DMS53 treated with DMSO at 0.1 percent for 48 hours (cell line): ENCODE data around the gene SDF2.
"Not testable (repeated sequence)": the region's sequence is repeated elsewhere in the genome, so short reads cannot be mapped to it uniquely, and the experiment has no call there.

ENCODE experiments used
- DNase-seq: peaks from one replicate; lab custom pipeline; 2025; ENCODE audit not compliant: unreplicated experiment; lab: John Stamatoyannopoulos, UW

Gene SDF2

GRCh38 chr17:28685366-28685765 is 23.7 kb upstream of the SDF2 start:
- no peak for DNase-seq

- DNase-seq, result peak; percentile 44
Observed at GRCh38 chr17:28684963-28685362, 23.3 kb upstream of the SDF2 start.

- no peak for DNase-seq
Observed at GRCh38 chr17:28682655-28683054, 20.9 kb upstream of the SDF2 start.

GRCh38 chr17:28675980-28676379 is 14.3 kb upstream of the SDF2 start:
- DNase-seq, result no peak

- DNase-seq, result no peak
Observed at GRCh38 chr17:28675490-28675889, 13.8 kb upstream of the SDF2 start.

- no peak for DNase-seq
Observed at GRCh38 chr17:28669918-28670317, 8.2 kb upstream of the SDF2 start.

- DNase-seq, result no peak
Observed at GRCh38 chr17:28667870-28668269, 6.2 kb upstream of the SDF2 start.

- DNase-seq, result no peak
Observed at GRCh38 chr17:28665994-28666393, 4.3 kb upstream of the SDF2 start.

GRCh38 chr17:28663723-28664122 is 2.0 kb upstream of the SDF2 start:
- DNase-seq, result no peak

- no peak for DNase-seq
Observed at GRCh38 chr17:28662527-28662829, 772 bp upstream of the SDF2 start.

- not testable (repeated sequence) for DNase-seq
Observed at GRCh38 chr17:28659497-28659881, 2.2 kb downstream of the SDF2 start.

GRCh38 chr17:28658766-28659496 is 2.8 kb downstream of the SDF2 start:
- not testable (repeated sequence) for DNase-seq

- not testable (repeated sequence) for DNase-seq
Observed at GRCh38 chr17:28658342-28658741, 3.4 kb downstream of the SDF2 start.

- no peak for DNase-seq
Observed at GRCh38 chr17:28657756-28658155, 4.0 kb downstream of the SDF2 start.

GRCh38 chr17:28655160-28655559 is 6.5 kb downstream of the SDF2 start:
- DNase-seq, result no peak

- no peak for DNase-seq
Observed at GRCh38 chr17:28648698-28649097, 13.0 kb downstream of the SDF2 start.

GRCh38 chr17:28646039-28646754 is 15.5 kb downstream of the SDF2 start:
- DNase-seq, result no peak

GRCh38 chr17:28645576-28645939 is 16.1 kb downstream of the SDF2 start:
- no peak for DNase-seq

GRCh38 chr17:28644787-28645575 is 16.7 kb downstream of the SDF2 start, which contains the start of gene BLTP2:
BLTP2 (minus strand) TSS chr17:28645158; CDS start chr17:28645056, 102 bp downstream.
- peak; percentile 74 for DNase-seq

- peak; percentile 17 for DNase-seq
Observed at GRCh38 chr17:28643983-28644786, 17.5 kb downstream of the SDF2 start.

- DNase-seq, result no peak
Observed at GRCh38 chr17:28641579-28641978, 20.1 kb downstream of the SDF2 start.
